NCI-H748 (cell line): ENCODE results near the gene TMEM236.

ENCODE experiments used
- DNase-seq: peaks from one replicate; lab custom pipeline; 2025; ENCODE audit not compliant: unreplicated experiment; lab: John Stamatoyannopoulos, UW

Gene TMEM236

GRCh38 chr10:17787087-17787961 is 35.3 kb downstream of the TMEM236 start:
- DNase-seq = no peak

- DNase-seq = no peak
These were observed 36.6 kb downstream of the TMEM236 start for GRCh38 chr10:17788646-17789045.

- DNase-seq = no peak
These were observed 37.4 kb downstream of the TMEM236 start for GRCh38 chr10:17789396-17789795.

- no peak for DNase-seq
These were observed 38.6 kb downstream of the TMEM236 start for GRCh38 chr10:17790651-17791050.

- DNase-seq = no peak
These were observed 41.0 kb downstream of the TMEM236 start for GRCh38 chr10:17792991-17793390.

GRCh38 chr10:17793823-17794644 is 42.0 kb downstream of the TMEM236 start:
- DNase-seq = peak; percentile 76

GRCh38 chr10:17795083-17795482 is 43.1 kb downstream of the TMEM236 start:
- DNase-seq = no peak

- no peak for DNase-seq
These were observed 44.0 kb downstream of the TMEM236 start for GRCh38 chr10:17795813-17796594.

- peak; percentile 47 for DNase-seq
These were observed 49.5 kb downstream of the TMEM236 start for GRCh38 chr10:17801507-17801906.

GRCh38 chr10:17802350-17802749 is 50.3 kb downstream of the TMEM236 start:
- no peak for DNase-seq

- DNase-seq = no peak
These were observed 51.0 kb downstream of the TMEM236 start for GRCh38 chr10:17802976-17803375.

- DNase-seq = no peak
These were observed 53.3 kb downstream of the TMEM236 start for GRCh38 chr10:17805330-17805729.

GRCh38 chr10:17805921-17806577 is 54.0 kb downstream of the TMEM236 start:
- peak; percentile 54 for DNase-seq

GRCh38 chr10:17808971-17809841 is 57.2 kb downstream of the TMEM236 start, which contains the start of gene MRC1:
MRC1 (plus strand) TSS chr10:17809348; CDS start chr10:17809466, 118 bp downstream.
- DNase-seq = no peak

GRCh38 chr10:17811146-17811865 is 59.3 kb downstream of the TMEM236 start:
- DNase-seq = no peak

- DNase-seq = no peak
These were observed 63.0 kb downstream of the TMEM236 start for GRCh38 chr10:17814973-17815372.

GRCh38 chr10:17816199-17816598 is 64.2 kb downstream of the TMEM236 start:
- DNase-seq = no peak

GRCh38 chr10:17817316-17817715 is 65.3 kb downstream of the TMEM236 start:
- no peak for DNase-seq

GRCh38 chr10:17817790-17818189 is 65.8 kb downstream of the TMEM236 start:
- DNase-seq = no peak
